ENCODE data around the gene CORIN. TPM values are rescaled to one million over a fixed set of nuclear protein-coding genes. Genes with fewer than 3 reads are reported as not detected.

The CORIN gene
- polyA plus RNA-seq, 1 of the 3 experiments (the other 2 are of a cell fraction): 1.1 TPM

GRCh38 chr4:47840291-47840690 lies 2.4 kb upstream of the CORIN start:
- Histone ChIP-seq H3K9me3 (no peaks in the 10 kb centered on the region), H3K9me2 (no peaks in the 10 kb centered on the region), H3K36me3 (replicated peaks in 1 of 2; ENCODE audit: control insufficient read depth in 1 of 2, insufficient read depth in 2 of 2, low read length in 1 of 2) (peaks cover 10 to 34% of the 10 kb centered on the region in 2 experiments), H3K4me3 (ENCODE audit: low read depth in 2 of 2, low read length in 1 of 2) (no peak overlapping the region), H2AFZ (ENCODE audit: low read depth) (no peak overlapping the region), H4K20me1 (ENCODE audit: insufficient read depth) (no peaks in the 10 kb centered on the region), H3K4me1 (ENCODE audit: control insufficient read depth in 1 of 2, insufficient read depth in 2 of 2, low read depth in 1 of 2, low read length in 1 of 2) (peaks cover 0 to 9% of the 10 kb centered on the region in 2 experiments; a peak in 2 of 4 replicates), H3K27me3 (ENCODE audit: insufficient read depth) (no peaks in the 10 kb centered on the region), H3K27ac (ENCODE audit: low read depth in 2 of 2, low read length in 1 of 2) (no peak overlapping the region), H3F3A (replicated peaks; ENCODE audit: insufficient read depth) (peaks cover 20% of the 10 kb centered on the region), H3K4me2 (no peak overlapping the region), H3K79me2 (ENCODE audit: insufficient read depth) (no peaks in the 10 kb centered on the region), H3K9ac (no peak overlapping the region)
- DNase-seq: no peak
- WGBS (ENCODE audit: low lambda C conversion rate): 100% methylated on average over 1 of the region's 1 CpG
- TF ChIP-seq TCF12 (IDR thresholded peaks at IDR 0.05): no peak
- no peak for TF ChIP-seq GATA2 (CRISPR knock-in tag; IDR thresholded peaks at IDR 0.05)
- no peak for TF ChIP-seq CTCF (IDR thresholded peaks at IDR 0.05)
- TF ChIP-seq FOXM1 (IDR thresholded peaks at IDR 0.05; ENCODE audit: low read depth): no peak
- TF ChIP-seq SIN3A (IDR thresholded peaks at IDR 0.05; ENCODE audit: borderline replicate concordance, low read depth, low read length): no peak
- POLR2A ChIA-PET: no interaction called here
- CTCF ChIA-PET: interaction anchor here (0.6 to 8.6 kb wide), 9 partner anchors 9 to 1033 kb away, joined by 3 to 417 read pairs (median 5); no protein-coding TSS in a partner anchor

GRCh38 chr4:47839259-47839658 lies 1.4 kb upstream of the CORIN start:
- peaks cover 0 to 9% of the 10 kb centered on the region in 2 experiments; a peak in 2 of 4 replicates for H3K4me1 ChIP-seq (ENCODE audit: control insufficient read depth in 1 of 2, insufficient read depth in 2 of 2, low read depth in 1 of 2, low read length in 1 of 2)
- peaks cover 20% of the 10 kb centered on the region for H3F3A ChIP-seq (replicated peaks; ENCODE audit: insufficient read depth)
- CTCF ChIA-PET: interaction anchor here (0.6 to 8.6 kb wide), 12 partner anchors 11 to 247 kb away, joined by 3 to 417 read pairs (median 3); no protein-coding TSS in a partner anchor
- no peaks in the 10 kb centered on the region for H3K9me3 ChIP-seq
- WGBS (ENCODE audit: low lambda C conversion rate): 88% methylated on average over 5 of the region's 5 CpGs
- no peak overlapping the region; a peak in 1 of 4 replicates for H3K4me3 ChIP-seq (ENCODE audit: low read depth in 2 of 2, low read length in 1 of 2)
- no peak overlapping the region for H3K9ac ChIP-seq
- no peak for TF ChIP-seq RCOR1 (IDR thresholded peaks at IDR 0.05; ENCODE audit: low read length)
- peak; percentile 47 for TF ChIP-seq CTCF (IDR thresholded peaks at IDR 0.05)
- TF ChIP-seq ZBTB33 (IDR thresholded peaks at IDR 0.05; ENCODE audit: borderline replicate concordance, low read depth): no peak
- no peak for TF ChIP-seq MEF2A (IDR thresholded peaks at IDR 0.05; ENCODE audit: borderline replicate concordance, low read depth)
- TF ChIP-seq TEAD4 (IDR thresholded peaks at IDR 0.05; ENCODE audit: borderline replicate concordance, insufficient read depth): no peak
- peak; percentile 45; the same call in 1 of the 2 replicates for TF ChIP-seq SMC3 (IDR thresholded peaks at IDR 0.05; ENCODE audit: low read depth, low read length)
- no peak for TF ChIP-seq USF2 (IDR thresholded peaks at IDR 0.05; ENCODE audit: borderline replicate concordance, low read depth, low read length)
- TF ChIP-seq RAD21 (IDR thresholded peaks at IDR 0.05; ENCODE audit: low read length): peak; percentile 51
- no peak overlapping the region for H3K4me2 ChIP-seq
- no peaks in the 10 kb centered on the region for H3K9me2 ChIP-seq
- no peak overlapping the region for H2AFZ ChIP-seq (ENCODE audit: low read depth)
- H3K79me2 ChIP-seq (ENCODE audit: insufficient read depth): no peaks in the 10 kb centered on the region
- H3K36me3 ChIP-seq (replicated peaks in 1 of 2; ENCODE audit: control insufficient read depth in 1 of 2, insufficient read depth in 2 of 2, low read length in 1 of 2): peaks cover 10 to 31% of the 10 kb centered on the region in 2 experiments
- H4K20me1 ChIP-seq (ENCODE audit: insufficient read depth): no peaks in the 10 kb centered on the region
- H3K27me3 ChIP-seq (ENCODE audit: insufficient read depth): no peaks in the 10 kb centered on the region
- no peak for DNase-seq
- POLR2A ChIA-PET: no interaction called here
- H3K27ac ChIP-seq (ENCODE audit: low read depth in 2 of 2, low read length in 1 of 2): no peak overlapping the region

Data from SK-N-SH (cell line).